NCI-H460 (cell line): ENCODE data around the gene PLGRKT. TPM values are rescaled to one million over a fixed set of nuclear protein-coding genes. Genes with fewer than 3 reads are reported as not detected.
"Not testable (repeated sequence)": the region's sequence is repeated elsewhere in the genome, so short reads cannot be mapped to it uniquely, and the experiment has no call there.

ENCODE experiments used
- DNase-seq: peaks from one replicate; pipeline ENCODE4 v3.0.0-alpha.2; 2016; ENCODE audit warnings: low read depth; ENCODE audit errors: extremely low read depth
- total RNA-seq: library from RNA; depleted of rRNA; stranded (reverse); fragments of >200 nt; shearing (Covaris generic); gene quantifications from 2 replicates; pipeline ENCODE4 v1.2.3, GENCODE V29; 2014

Gene PLGRKT
- total RNA-seq, 1 experiment from 2014 or later, result 42.6 TPM

DNA sequence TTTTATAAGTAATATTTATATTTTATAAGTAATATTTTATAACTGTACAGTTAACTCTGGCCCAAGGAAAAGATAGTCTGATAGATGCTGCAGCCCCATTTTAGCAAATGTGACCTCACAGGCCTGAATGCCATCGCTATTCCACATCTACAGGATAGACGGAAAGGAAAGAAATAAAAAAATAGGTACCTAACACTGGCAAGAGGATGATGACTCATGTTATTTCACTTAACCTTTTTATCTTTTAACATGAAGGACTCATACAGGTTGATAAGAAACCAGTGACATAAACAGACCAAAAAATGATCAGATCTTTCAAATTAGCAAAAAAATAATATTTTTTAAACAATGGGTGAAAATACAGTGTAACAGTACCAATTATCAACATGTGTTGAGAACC, 15.3 kb upstream of the PLGRKT start:
- no peak for DNase-seq

- DNase-seq, result no peak
These were observed 14.5 kb upstream of the PLGRKT start for GRCh38 chr9:5452286-5452609.

DNA sequence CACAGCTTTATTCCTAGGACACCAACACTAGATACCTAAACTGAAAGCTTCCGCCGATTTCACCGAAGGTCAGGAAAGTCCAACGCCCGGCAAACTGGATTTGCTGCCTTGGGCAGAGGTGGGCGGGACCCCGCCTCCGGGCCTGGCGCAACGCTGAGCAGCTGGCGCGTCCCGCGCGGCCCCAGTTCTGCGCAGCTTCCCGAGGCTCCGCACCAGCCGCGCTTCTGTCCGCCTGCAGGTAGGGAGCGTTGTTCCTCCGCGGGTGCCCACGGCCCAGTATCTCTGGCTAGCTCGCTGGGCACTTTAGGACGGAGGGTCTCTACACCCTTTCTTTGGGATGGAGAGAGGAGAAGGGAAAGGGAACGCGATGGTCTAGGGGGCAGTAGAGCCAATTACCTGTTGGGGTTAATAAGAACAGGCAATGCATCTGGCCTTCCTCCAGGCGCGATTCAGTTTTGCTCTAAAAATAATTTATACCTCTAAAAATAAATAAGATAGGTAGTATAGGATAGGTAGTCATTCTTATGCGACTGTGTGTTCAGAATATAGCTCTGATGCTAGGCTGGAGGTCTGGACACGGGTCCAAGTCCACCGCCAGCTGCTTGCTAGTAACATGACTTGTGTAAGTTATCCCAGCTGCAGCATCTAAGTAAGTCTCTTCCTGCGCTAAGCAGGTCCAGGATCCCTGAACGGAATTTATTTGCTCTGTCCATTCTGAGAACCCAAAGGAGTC, 12.8 kb upstream of the PLGRKT start, which contains the start of gene CD274:
CD274 (plus strand) TSS at position 184 of the 733 bp plus-strand sequence. CDS start 5,572 bp downstream, outside the sequence.
- peak; percentile 81 for DNase-seq

- DNase-seq, result no peak
These were observed 12.0 kb upstream of the PLGRKT start for GRCh38 chr9:5449521-5450358.

DNA sequence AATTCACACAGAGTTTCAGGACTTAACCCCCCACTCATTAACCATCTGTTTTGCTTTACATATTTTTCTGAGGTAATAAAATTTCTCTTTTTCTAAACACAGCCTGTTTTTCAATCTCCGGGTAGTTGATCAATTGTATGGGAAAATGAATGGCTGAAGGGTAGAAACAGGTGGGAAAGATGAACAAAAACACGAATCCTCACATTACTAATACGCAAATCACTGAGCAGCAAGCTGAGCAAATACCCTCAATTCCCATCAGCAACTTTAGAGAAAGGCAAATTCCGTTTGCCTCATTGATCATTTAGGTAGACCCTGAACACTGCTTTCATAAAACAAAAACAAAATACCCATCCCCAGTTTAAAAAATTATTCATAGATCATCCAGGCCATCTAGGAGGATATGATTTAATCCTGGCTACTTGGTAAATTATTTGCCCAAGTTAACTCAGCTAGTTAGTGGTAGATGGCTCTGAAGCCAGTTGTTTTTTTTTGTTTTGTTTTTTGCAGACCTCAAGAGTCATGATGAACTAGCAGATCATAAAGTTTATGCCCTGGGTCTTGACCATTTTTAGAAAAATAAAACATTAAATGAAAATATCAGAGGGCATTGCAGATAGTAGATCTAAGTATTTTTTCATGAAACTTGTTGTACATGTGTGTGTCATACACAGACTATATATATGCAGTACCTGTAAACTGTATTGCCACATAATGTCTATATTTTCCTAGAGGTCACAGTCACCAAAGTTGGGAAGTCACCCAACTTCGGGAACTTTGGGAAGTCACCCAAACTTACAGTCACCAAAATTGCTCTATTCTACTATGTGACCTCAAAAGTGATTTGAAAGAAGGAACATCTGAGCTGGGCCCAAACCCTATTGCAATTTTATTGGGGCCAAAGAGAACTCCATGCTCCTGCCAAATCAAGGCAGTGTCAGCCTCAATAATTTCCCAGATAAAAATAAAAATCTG, 11.0 kb upstream of the PLGRKT start:
- DNase-seq, result no peak

GRCh38 chr9:5448016-5448415, 10.3 kb upstream of the PLGRKT start:
- DNase-seq, result no peak

DNA sequence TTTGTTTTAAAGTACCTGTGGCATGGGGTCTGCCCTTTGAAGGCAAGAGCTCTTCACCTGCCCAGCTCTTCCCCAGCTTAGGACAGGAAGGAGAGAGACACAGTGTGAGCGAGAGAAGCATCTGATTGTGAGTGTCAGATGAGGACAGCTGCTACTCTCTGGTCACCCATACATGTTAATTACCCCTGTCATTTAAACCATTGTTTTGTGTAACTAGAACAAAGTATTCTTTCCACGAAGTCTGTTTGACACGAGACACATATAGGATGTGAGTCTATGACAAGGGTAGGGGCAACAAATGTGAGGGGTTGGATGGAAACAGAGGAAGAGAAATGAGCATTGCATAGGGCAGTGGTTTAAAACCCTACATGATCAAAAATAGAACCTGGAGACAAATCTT, 9.6 kb upstream of the PLGRKT start:
- DNase-seq, result no peak

DNA sequence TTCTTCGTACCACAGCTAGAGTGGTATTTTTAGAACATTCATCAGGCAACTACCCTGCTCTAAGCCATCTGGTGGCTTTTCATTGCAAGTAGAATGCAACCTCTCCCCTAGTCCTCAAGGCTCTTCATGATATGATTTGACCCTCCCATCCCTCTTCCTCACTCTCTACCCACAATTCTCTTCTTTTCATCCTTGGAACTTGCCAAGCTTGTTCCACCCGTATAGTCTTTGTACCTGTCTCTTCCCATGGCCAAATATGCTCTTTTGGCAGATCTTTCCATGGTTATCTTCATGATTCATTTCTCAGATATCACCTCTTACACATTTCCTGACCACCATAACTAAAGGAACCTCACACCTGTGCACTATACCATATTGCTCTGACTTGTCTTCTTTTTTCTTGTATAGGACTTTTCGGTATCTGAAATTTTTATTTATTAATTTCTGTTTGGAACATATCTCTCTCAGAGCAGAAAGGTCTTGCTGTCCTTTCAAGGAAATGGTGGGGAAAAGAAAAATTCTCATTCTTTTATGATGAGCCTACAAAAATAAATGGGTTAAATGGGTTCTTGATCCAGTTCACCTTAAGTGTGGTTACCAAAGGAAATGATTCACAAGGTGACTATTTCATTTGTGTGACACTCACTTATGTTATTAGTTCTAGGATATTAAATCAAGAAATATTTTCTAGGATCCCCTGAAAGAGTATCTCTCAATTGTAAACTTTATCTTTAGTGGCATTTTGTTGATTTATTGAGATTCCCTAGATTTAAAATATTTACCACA, 8.9 kb upstream of the PLGRKT start:
- no peak for DNase-seq

DNA sequence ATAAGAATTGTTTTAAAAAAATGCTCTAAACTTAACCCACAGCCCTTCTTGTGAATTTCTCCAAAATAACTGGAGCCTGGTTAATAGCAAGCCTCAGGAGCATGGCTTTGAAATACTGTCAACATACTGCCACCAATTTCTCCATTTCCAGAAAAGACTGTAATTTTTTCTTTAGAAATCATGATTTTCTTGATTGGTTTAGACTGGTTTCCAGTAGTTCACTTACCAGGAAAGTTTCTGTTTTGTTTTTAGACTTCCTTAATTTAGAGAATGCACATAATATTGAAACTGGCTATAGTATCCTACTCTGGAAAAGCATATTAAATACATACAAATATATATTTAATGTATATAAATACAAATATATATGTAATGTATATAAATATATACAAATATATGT, 8.2 kb upstream of the PLGRKT start:
- no peak for DNase-seq

GRCh38 chr9:5445096-5445495, 7.4 kb upstream of the PLGRKT start:
- DNase-seq, result not testable (repeated sequence)

DNA sequence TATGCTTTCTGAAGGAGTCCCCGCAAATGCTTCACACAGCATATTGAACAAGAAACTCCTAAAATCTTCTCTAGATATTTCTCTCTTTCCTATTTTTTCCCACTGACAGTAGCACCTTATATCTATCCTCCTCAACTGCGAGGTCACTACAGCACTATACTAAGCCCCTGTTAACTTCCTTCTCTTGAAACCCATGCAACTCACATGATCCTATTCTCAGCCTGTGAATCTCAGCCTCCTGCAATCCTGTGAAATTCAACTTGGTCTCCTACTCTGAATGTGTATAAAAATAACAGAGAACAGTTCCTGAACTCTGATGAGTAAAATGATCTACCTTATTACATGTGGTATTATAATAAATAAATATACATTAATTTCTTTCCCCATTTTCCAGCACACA, 6.1 kb upstream of the PLGRKT start:
- DNase-seq, result no peak

- peak; percentile 52 for DNase-seq
These were observed 4.8 kb upstream of the PLGRKT start for GRCh38 chr9:5442400-5443011.

- no peak for DNase-seq
These were observed 3.3 kb upstream of the PLGRKT start for GRCh38 chr9:5441043-5441442.

- no peak for DNase-seq
These were observed 2.7 kb upstream of the PLGRKT start for GRCh38 chr9:5440426-5440825.

GRCh38 chr9:5438301-5439162, 807 bp upstream of the PLGRKT start:
- DNase-seq, result peak; percentile 47

DNA sequence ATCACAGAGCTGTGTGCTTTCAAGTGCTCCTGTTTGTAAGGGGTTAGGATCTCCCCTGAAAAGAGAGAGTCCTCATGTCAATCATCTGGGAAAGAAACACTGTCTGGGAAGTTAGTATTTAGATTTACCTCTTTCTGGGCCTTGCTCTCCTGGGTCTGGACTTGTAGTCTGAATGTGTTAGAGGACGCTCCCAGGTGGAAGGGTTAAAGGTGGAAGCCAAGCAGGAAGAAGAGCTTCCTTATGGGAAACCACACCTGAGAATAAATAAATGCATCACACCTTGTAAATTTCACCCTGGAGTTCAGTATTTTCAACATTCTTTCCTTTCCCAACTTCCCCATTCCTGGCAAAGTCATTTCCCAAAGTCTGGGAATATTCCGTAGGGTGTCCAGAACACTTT, 1.3 kb downstream of the PLGRKT start:
- no peak for DNase-seq

- no peak for DNase-seq
These were observed 1.8 kb downstream of the PLGRKT start for GRCh38 chr9:5435912-5436311.
